Fibroblast of skin of left biceps (primary cell): ENCODE measurements around the gene NRXN2.

Experiments used
- DNase-seq, 2 experiments: peaks; one replicate each; pipeline ENCODE4 v3.0.0-alpha.2; 2013; ENCODE audit warnings: low read depth in 2 of 2

NRXN2 gene

GRCh38 chr11:64721359-64721699 lies 1.7 kb downstream of the NRXN2 start:
- DNase-seq: no peak

GRCh38 chr11:64720640-64721358 lies 2.2 kb downstream of the NRXN2 start:
- no peak for DNase-seq

GRCh38 chr11:64720167-64720566 lies 2.8 kb downstream of the NRXN2 start:
- no peak for DNase-seq

- no peak for DNase-seq
Observed at GRCh38 chr11:64719406-64719805, 3.6 kb downstream of the NRXN2 start.

- no peak for DNase-seq
Observed at GRCh38 chr11:64718780-64719124, 4.2 kb downstream of the NRXN2 start.

GRCh38 chr11:64718084-64718779 lies 4.8 kb downstream of the NRXN2 start:
- no peak for DNase-seq

GRCh38 chr11:64717268-64717578 lies 5.8 kb downstream of the NRXN2 start:
- no peak for DNase-seq

- no peak for DNase-seq
Observed at GRCh38 chr11:64716473-64717267, 6.3 kb downstream of the NRXN2 start.

- DNase-seq: no peak
Observed at GRCh38 chr11:64715756-64716472, 7.1 kb downstream of the NRXN2 start.

GRCh38 chr11:64715110-64715509 lies 7.9 kb downstream of the NRXN2 start:
- DNase-seq: no peak

GRCh38 chr11:64714666-64715065 lies 8.3 kb downstream of the NRXN2 start:
- DNase-seq: no peak

- DNase-seq: no peak
Observed at GRCh38 chr11:64713781-64714363, 9.1 kb downstream of the NRXN2 start.

GRCh38 chr11:64713016-64713707 lies 9.8 kb downstream of the NRXN2 start:
- DNase-seq: no peak

GRCh38 chr11:64712430-64713015 lies 10.5 kb downstream of the NRXN2 start:
- no peak for DNase-seq

- no peak for DNase-seq
Observed at GRCh38 chr11:64711956-64712362, 11.0 kb downstream of the NRXN2 start.

GRCh38 chr11:64711138-64711955 lies 11.7 kb downstream of the NRXN2 start:
- DNase-seq: no peak

- DNase-seq: peak in 1 of 2 experiments; percentile 13
Observed at GRCh38 chr11:64710418-64711137, 12.4 kb downstream of the NRXN2 start.

- DNase-seq: no peak
Observed at GRCh38 chr11:64705501-64705900, 17.5 kb downstream of the NRXN2 start.

GRCh38 chr11:64703048-64703447 lies 19.9 kb downstream of the NRXN2 start:
- DNase-seq: no peak
